AG04450 (cell line): ENCODE measurements around the gene ZIC1. TPM values are rescaled to one million over a fixed set of nuclear protein-coding genes. Genes with fewer than 3 reads are reported as not detected.

Experiments used
- CTCF ChIA-PET: fragments of 300-600, 350-600 bp; formaldehyde crosslinking; extraction: SDS; loops from one replicate; lab custom pipeline; 2022; ENCODE audit warnings: antibody characterized with exemption, inconsistent platforms; lab: Charles Lee
- POLR2A ChIA-PET: fragments of 350-600 bp; formaldehyde crosslinking; extraction: SDS; loops from one replicate; lab custom pipeline; 2021; ENCODE audit warnings: antibody characterized with exemption, inconsistent platforms; lab: Yijun Ruan, JAX
- DNase-seq: peaks from one replicate; pipeline ENCODE4 v3.0.0-alpha.2; 2011; ENCODE audit warnings: low read depth, low spot score
- H3K27ac ChIP-seq: one replicate; pipeline ENCODE4 v1.5.1; 2012; ENCODE audit warnings: low read depth, low read length, control low read depth
- H3K27me3 ChIP-seq: one replicate; pipeline ENCODE4 v1.6.0; 2012; ENCODE audit warnings: low read length; ENCODE audit not compliant: control insufficient read depth, insufficient read depth
- H3K4me3 ChIP-seq: 2 replicates; pipeline ENCODE4 v1.5.1; 2011; ENCODE audit warnings: mild to moderate bottlenecking, low read depth, low read length, control low read depth
- H3K9me3 ChIP-seq: 2 replicates; pipeline ENCODE4 v1.5.1; 2012; ENCODE audit warnings: low read length; ENCODE audit not compliant: control insufficient read depth, insufficient read depth
- CTCF ChIP-seq: IDR thresholded peaks from 2 replicates; pipeline ENCODE4 v1.5.1; 2011; ENCODE audit warnings: low read depth, low read length, control low read depth, inconsistent platforms
- polyA plus RNA-seq: library from polyadenylated mRNA; depleted of rRNA; stranded (reverse); fragments of >200 nt; gene quantifications from 2 replicates; pipeline ENCODE4 v1.2.3, GENCODE V29; 2011

Gene ZIC1
- polyA plus RNA-seq, 1 experiment, result not detected

DNA sequence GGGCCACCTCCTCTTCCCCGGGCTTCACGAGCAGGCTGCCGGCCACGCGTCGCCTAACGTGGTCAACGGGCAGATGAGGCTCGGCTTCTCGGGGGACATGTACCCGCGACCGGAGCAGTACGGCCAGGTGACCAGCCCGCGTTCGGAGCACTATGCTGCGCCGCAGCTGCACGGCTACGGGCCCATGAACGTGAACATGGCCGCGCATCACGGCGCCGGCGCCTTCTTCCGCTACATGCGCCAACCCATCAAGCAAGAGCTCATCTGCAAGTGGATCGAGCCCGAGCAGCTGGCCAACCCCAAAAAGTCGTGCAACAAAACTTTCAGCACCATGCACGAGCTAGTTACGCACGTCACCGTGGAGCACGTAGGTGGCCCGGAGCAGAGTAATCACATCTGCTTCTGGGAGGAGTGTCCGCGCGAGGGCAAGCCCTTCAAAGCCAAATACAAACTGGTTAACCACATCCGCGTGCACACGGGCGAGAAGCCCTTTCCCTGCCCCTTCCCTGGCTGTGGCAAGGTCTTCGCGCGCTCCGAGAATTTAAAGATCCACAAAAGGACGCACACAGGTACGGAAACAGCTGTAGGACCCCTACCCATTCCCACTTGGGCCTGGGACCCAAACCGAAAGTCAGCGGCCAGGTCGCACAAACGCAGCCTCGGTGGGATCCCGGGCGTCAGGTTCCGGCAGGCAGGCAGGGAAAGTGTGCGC lies 1.5 kb downstream of the ZIC1 start:
- H3K27me3 ChIP-seq, result peaks cover 93% of the 10 kb centered on the region
- no peak for DNase-seq
- H3K27ac ChIP-seq, result no peak overlapping the region
- POLR2A ChIA-PET, result no interaction called here
- CTCF ChIA-PET, result no interaction called here
- H3K9me3 ChIP-seq, result peaks cover 14% of the 10 kb centered on the region; the same call in 1 of the 2 replicates
- peak overlapping the region; percentile 43 for H3K4me3 ChIP-seq
- TF ChIP-seq CTCF, result no peak

DNA sequence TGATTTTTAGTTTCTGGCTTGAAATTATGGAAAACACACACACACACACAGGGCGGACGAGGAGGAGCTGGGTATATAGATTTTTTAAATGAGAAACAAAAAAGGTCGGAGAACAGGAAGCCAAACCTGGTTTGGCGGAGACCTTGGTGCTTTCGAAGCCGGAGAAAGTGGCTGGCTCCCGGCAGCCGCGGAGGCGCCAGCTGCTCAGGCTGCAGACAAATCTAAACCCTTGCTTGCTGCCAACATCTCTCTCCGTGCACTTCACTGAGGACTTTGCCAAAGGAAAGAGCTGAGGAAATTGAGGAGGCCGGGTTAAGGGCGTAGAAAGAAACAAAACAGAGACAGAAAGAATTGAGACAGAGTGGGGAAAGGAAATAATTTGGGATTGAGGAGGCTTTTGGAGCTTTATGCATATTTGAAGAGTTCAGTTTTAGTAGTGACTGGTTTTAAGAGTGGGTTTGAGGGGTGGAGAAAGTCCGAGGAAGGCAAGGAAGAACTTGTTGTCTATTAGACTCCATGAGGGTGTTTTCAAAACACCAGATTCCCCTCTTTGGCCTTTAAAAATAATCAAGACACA lies 2.2 kb downstream of the ZIC1 start:
- Histone ChIP-seq H3K9me3 (peaks cover 14% of the 10 kb centered on the region; the same call in 1 of the 2 replicates), H3K4me3 (peak overlapping the region; percentile 43), H3K27ac (no peak overlapping the region), H3K27me3 (peaks cover 93% of the 10 kb centered on the region)
- POLR2A ChIA-PET, result no interaction called here
- DNase-seq, result no peak
- CTCF ChIA-PET, result interaction anchor here (0.8 kb wide), 1 partner anchor 535 kb away, joined by 3 read pairs; no protein-coding TSS in a partner anchor
- TF ChIP-seq CTCF, result no peak

- DNase-seq, result no peak
- ChIA-PET POLR2A (no interaction called here), CTCF (interaction anchor here (0.8 kb wide), 1 partner anchor 534 kb away, joined by 3 read pairs; no protein-coding TSS in a partner anchor)
- Histone ChIP-seq H3K9me3 (peaks cover 14% of the 10 kb centered on the region; the same call in 1 of the 2 replicates), H3K27ac (no peak overlapping the region), H3K4me3 (no peak overlapping the region), H3K27me3 (peaks cover 89% of the 10 kb centered on the region)
- TF ChIP-seq CTCF, result no peak
Observed at GRCh38 chr3:147411815-147412241, 2.7 kb downstream of the ZIC1 start.

DNA sequence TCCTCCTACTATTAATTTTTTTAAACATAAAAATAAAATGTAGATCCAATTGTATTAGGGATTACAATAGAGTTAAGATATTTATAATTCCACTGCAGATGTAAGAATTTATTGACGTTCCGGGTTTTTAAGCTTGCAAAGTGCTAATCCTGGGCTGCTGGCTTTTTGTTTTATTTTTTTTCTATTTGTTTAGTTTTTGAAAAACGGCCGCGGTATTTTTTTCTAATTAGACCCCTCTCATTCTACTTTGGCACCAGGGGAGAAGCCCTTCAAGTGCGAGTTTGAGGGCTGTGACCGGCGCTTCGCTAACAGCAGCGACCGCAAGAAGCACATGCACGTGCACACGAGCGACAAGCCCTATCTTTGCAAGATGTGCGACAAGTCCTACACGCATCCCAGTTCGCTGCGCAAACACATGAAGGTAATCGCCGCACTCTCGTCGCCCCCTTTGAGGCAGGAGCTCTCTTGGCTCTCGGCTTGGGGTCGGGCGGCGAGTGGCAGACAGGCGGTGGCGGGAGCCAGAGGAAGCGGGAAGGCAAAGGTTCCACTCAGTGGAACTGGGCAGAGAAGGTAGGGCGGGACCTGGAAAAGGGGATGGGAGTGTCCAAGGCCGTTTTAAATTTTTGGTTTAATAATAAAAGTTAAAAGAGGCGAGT lies 3.2 kb downstream of the ZIC1 start:
- POLR2A ChIA-PET, result no interaction called here
- no peak for TF ChIP-seq CTCF
- H3K27me3 ChIP-seq, result peaks cover 88% of the 10 kb centered on the region
- H3K4me3 ChIP-seq, result no peak overlapping the region
- no peak for DNase-seq
- no peak overlapping the region for H3K27ac ChIP-seq
- peaks cover 14% of the 10 kb centered on the region; the same call in 1 of the 2 replicates for H3K9me3 ChIP-seq
- CTCF ChIA-PET, result no interaction called here
